ENCODE measurements around the gene ATP5PO. TPM values are rescaled to one million over a fixed set of nuclear protein-coding genes. Genes with fewer than 3 reads are reported as not detected.

Gene ATP5PO
- total RNA-seq, 1 donor from 2014 or later: 172 TPM

DNA sequence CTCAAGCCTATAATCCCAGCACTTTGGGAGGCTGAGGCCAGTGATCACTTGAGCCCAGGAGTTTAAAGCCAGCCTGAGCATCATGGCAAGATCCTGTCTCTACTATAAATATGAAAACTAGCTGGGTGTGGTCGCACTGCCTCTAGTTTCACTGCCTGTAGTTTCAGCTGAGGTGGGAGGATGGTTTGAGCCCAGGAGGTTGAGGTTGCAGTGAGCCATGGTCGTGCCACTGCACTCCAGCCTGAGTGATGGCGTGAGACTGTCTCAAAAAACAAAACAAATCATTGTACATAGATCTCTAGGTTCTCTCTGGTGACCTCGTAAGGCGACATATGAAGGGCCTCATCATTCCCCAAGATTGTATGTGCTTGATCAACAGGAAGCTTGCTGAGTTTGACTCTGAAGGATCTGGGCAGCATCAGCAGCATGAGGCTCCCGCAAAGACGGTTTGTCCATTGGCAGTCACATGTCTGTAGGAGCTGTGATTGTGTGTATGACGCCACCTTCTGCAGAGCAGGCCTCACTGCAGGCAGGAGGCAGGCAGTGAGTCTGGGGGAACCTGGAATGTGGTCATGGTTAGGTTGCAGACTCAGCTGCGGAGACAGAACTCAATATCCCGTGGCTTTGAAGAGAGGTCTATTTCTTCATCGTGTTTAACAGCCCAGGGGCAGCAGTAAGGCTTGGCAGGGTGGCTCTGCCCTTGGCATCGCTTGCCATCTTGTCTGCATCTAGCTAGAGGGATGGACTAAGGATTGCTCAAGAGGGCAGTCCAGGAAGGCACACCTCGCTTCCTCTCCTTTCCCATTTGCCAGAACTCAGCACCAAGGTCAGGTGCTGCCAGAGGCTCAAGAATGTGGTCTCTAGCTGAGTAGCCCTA, 14.0 kb downstream of the ATP5PO start:
- peak; percentile 72 to 78 for DNase-seq (ENCODE audit: low read depth in 2 of 2)

DNA sequence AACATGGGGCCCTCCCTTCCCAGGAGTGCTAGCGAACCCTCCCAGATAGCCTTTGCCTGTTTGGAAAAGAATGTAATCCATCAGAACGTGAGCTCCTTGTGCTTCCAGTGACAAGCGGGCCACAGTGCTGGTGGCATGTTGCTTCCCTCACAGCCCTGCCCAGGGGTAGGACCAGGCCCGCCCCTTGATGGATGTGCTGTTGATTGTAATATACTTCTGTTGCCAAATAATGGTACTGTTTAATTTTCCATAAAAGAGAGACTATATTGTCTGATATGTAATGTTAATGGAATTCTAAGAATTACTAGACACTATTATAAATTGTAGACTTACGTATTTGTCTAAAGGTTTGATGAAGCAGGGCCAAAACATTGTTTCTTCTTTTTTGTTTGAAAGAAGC, 16.4 kb downstream of the ATP5PO start:
- peak; percentile 11 to 45 for DNase-seq (ENCODE audit: low read depth in 2 of 2)

- no peak for DNase-seq (ENCODE audit: low read depth in 2 of 2)
These were observed 17.0 kb downstream of the ATP5PO start for GRCh38 chr21:33898586-33898985.

GRCh38 chr21:33897739-33898138, 17.9 kb downstream of the ATP5PO start:
- peak in 1 of 2 donors; percentile 31 for DNase-seq (ENCODE audit: low read depth in 2 of 2)

DNA sequence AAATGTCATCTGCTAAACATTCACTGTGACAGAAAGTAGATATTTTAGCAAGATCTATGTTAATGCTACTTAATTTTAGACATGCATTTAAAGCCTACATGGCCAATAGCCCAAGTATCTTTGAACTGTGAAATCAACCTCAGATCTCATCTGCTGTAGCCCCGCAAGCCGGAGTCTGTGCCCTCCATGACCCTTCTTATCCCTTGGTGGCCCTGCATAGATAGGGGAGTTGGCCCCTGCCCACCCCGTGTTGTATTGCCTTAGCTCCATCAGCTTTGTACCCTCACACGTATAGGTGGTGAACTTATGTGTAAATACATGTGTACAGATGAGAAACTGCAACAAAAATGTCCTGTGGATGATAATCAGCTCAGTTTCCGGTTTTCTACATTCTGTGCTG, 18.5 kb downstream of the ATP5PO start:
- DNase-seq (ENCODE audit: low read depth in 2 of 2): no peak

- peak in 1 of 2 donors; percentile 32 for DNase-seq (ENCODE audit: low read depth in 2 of 2)
These were observed 18.9 kb downstream of the ATP5PO start for GRCh38 chr21:33896691-33897090.

GRCh38 chr21:33895356-33895755, 20.2 kb downstream of the ATP5PO start:
- DNase-seq (ENCODE audit: low read depth in 2 of 2): no peak

DNA sequence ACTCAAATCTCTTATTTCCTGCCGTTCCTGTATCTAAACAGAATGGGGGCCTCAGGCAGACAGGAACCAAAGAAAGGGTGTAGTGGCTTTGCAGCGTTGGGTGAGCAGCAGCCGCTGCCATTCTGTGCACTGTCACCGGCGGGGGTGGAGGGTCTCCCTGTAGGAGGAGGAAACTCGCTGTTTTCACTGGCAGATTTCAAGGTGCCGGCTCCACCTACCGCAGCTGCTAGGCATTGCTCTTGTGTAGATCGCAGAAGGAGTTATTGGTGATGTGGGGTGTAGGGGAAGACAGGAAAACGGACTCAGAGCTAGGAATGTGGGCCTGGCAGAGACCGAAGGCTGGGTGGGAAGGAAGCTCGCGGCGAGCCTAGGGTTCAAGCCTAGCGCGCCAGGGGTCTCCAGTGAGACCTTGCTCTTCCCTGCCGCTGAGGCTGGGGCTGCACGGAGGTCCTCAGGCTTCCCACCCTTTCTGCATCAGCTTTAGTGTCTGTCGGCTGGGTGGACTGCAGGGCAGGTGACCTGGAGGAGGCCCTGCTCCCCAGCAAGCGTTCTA, 20.8 kb downstream of the ATP5PO start:
- DNase-seq (ENCODE audit: low read depth in 2 of 2): peak; percentile 86 to 88

- DNase-seq (ENCODE audit: low read depth in 2 of 2): no peak
These were observed 21.7 kb downstream of the ATP5PO start for GRCh38 chr21:33893917-33894316.

DNA sequence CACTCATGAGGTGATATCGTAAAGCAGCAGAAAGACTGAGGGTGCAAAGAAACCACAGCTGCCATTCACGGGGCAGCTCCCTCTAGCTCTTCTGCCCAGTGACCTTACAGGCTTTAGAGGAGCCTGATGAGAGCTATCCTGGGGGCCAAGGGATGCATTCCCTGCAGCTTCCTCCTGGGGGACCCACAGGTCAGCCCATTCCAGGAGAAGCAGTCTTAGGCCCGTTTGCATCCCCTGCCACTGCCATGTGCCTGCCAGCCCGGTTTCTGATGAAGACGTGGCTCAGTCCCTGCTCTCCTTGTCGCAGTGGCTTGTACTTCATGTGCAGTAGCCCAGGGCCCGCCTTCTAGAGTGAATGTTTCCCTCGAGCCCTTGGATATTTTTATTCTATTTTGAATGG, 22.8 kb downstream of the ATP5PO start:
- DNase-seq (ENCODE audit: low read depth in 2 of 2): no peak

DNA sequence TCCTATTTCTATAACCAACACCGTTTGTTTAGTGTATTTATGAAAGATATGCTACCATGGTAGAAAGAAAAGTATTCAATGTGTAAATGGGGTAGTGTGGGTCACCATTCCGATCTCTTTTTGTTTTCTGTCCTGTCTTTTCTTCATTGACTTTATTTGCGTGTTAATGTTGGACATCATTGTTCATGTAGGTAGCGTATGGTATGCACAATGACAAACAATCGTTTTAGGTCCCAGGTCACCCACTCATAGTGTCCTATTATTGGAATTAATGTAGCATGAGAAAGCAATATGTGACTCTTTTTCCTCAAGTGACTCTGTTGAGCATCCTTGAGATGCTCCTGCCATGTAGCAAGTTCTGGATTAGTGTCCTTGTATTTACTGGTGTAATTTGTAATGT, 25.4 kb downstream of the ATP5PO start:
- no peak for DNase-seq (ENCODE audit: low read depth in 2 of 2)

DNA sequence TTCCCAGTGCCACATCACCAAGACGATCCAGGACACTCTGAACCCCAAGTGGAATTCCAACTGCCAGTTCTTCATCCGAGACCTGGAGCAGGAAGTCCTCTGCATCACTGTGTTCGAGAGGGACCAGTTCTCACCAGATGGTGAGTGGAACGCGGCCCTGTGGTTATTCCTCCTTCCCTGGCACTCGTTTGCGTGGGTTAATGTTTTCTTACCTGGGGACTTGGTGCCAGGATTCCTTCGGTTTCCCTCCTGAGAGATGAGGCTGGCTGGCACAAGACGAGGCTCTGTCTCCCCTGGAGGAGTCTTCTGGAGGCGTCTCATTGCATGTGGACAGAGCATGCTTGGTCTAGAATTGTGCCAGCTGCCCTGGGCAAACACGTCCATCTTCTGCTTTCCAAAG, 29.3 kb downstream of the ATP5PO start:
- no peak for DNase-seq (ENCODE audit: low read depth in 2 of 2)

GRCh38 chr21:33885172-33885514, 30.5 kb downstream of the ATP5PO start:
- DNase-seq (ENCODE audit: low read depth in 2 of 2): no peak

DNA sequence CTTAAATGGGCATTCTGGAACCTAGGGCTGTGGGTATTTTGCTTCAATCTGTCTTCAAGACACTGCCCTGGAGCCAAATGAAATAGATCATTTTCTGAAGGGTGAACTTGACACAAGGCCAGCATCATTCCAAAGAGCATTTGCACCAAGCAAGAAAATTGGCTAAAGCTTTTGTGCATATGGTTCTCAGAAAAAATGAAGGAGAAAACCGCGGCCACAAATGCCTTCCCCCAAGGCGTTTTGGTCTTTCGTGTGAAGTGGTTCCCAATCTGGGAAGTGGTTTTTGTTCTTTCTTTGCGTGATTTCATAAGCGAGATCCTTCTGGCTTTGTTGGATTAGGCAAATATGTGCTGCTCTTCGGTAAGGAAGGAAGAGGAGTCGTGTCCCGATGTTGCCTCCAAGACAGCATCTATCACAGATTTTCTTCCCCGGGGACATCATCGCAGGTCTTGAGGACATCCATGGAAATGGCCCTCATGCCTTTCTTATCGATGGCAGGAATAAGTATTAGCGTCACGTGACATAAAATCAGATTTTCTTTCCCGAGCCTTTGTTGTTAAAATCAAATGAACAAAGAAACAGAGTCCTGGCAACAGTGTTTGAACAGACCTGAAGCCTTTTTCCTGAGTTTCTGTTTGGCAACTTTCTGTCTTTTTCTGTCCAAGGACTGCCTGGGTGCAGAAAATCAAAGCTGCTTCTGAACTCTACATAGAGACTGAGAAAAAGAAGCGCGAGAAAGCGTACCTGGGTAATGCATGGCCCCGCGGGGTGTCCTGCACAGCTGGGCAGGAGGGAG, 31.0 kb downstream of the ATP5PO start:
- DNase-seq (ENCODE audit: low read depth in 2 of 2): no peak

- DNase-seq (ENCODE audit: low read depth in 2 of 2): no peak
These were observed 32.5 kb downstream of the ATP5PO start for GRCh38 chr21:33883118-33883517.

DNA sequence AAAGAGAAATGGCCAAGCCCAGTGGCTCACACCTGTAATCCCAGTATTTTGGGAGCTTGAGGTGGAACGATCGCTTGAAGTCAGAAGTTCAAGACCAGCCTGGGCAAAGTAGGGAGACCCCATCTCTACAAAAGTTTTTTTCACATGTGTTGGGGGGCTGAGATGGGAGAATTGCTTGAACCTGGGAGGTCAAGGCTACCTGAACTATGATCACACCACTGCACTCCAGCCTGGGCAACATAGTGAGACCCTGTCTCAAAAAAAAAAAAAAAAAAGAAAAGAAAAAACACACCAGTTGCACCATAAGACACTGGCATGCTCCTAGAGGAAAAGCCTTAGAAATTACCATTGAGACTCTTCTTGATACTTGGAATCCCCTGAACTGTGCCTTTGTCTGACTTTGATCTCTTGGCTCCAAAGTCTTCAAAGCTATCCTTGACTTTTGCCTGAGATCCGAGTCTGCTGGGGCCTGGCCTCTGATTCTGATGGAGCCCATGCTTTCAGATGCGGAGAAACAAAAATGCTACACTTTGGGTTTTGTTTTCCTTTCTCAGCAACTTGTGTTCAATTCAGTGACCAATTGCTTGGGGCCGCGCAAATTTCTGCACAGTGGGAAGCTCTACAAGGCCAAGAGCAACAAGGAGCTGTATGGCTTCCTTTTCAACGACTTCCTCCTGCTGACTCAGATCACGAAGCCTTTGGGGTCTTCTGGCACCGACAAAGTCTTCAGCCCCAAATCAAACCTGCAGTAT, 33.7 kb downstream of the ATP5PO start:
- DNase-seq (ENCODE audit: low read depth in 2 of 2): no peak

DNA sequence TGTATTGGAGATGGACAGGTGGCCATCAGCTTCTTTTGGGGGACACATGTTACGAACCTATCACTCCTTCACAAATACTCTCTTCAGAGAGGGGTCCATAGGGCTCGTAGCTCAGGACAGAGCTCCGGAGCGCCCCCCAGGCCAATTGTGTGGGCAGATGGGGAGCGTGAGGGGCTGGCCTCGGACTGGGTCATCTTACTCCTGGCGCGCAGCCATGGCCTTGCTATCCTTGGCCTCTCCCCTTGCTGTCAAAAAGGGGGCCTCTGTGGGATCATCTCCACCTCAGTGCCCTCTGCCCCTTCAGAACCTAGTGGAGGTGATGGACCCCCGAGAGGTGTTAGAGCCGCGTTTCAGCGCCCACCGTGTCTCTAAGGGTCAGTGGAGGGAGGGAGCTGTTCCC, 35.0 kb downstream of the ATP5PO start:
- no peak for DNase-seq (ENCODE audit: low read depth in 2 of 2)

- no peak for DNase-seq (ENCODE audit: low read depth in 2 of 2)
These were observed 36.8 kb downstream of the ATP5PO start for GRCh38 chr21:33878824-33879223.

GRCh38 chr21:33875026-33875695, 40.4 kb downstream of the ATP5PO start:
- no peak for DNase-seq (ENCODE audit: low read depth in 2 of 2)

- no peak for DNase-seq (ENCODE audit: low read depth in 2 of 2)
These were observed 41.4 kb downstream of the ATP5PO start for GRCh38 chr21:33874161-33874560.

DNA sequence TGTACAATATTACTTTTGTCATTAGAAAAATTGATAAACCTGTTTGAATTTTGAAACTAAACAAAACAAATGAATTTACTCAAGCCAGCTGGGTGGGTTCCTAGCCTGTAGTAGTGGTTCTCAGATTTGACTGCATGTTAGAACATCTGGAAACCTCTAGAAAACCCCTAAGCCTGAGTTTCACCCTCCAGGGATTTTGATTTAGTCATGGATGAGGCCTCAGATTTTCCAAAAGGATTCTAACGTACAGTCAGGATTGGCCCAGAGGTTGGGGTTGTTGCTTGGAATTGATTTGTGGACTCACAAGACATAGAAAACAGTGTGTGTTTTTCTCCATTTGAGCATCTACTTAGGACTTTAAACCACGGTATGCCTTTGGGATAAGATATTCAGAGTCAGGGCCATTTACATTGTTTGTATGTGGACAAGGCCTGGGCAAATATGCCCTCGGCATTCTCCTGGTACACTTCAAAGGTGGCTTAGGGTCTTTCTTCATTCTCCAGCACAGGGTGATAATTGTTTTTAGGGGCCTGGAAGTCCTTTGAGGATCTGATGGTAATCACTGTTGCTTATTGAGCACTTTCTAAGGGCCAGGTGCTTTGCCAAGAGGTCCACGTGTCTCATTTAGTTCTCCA, 42.6 kb downstream of the ATP5PO start:
- no peak for DNase-seq (ENCODE audit: low read depth in 2 of 2)

Data from lung microvascular endothelial cell (primary cell).